GM18505 (cell line): ENCODE results near the gene ARVCF.

ENCODE experiments used
- ATAC-seq: cut with Tn5 transposase; IDR thresholded peaks from one replicate; pipeline ENCODE4 v1.9.1; 2021; ENCODE audit not compliant: unreplicated experiment
- POLR2A ChIP-seq: IDR thresholded peaks from 4 replicates; pipeline ENCODE4 v1.6.1; 2011; ENCODE audit warnings: borderline replicate concordance; ENCODE audit not compliant: insufficient read depth, insufficient read length; ENCODE audit errors: extremely low read depth

ARVCF gene

GRCh38 chr22:19982991-19983578, 33.5 kb downstream of the ARVCF start:
- TF ChIP-seq POLR2A, result no peak

GRCh38 chr22:19981961-19982920, 34.4 kb downstream of the ARVCF start:
- TF ChIP-seq POLR2A, result no peak
- ATAC-seq, result no peak

More at GRCh38 chr22:19982991-19983578, 33.5 kb downstream of the ARVCF start:
- no peak for ATAC-seq

GRCh38 chr22:19981171-19981960, 35.3 kb downstream of the ARVCF start:
- TF ChIP-seq POLR2A, result no peak

GRCh38 chr22:19980766-19981165, 35.9 kb downstream of the ARVCF start:
- no peak for ATAC-seq
- TF ChIP-seq POLR2A, result no peak

More at GRCh38 chr22:19981171-19981960, 35.3 kb downstream of the ARVCF start:
- no peak for ATAC-seq

GRCh38 chr22:19979712-19980493, 36.7 kb downstream of the ARVCF start:
- no peak for TF ChIP-seq POLR2A
- no peak for ATAC-seq

DNA sequence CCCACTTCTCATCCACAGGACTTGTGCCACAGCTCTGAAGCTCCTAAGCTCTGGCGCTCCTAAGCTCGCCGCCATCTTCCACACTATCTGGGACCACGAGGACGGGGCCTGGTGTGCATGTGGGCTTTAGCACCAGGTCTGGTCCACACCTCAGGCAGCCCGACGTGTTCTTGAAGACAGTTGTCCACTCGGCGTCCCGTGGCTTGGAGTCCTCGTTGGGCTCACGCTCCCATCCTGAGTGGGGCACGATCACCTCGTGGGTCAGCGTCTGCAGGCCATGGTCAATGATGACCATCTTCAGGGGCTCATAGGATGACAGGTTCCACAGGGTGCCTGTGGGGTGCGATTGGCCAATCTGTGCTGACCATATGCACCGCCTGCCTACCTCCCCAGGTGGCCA, 37.9 kb downstream of the ARVCF start:
- TF ChIP-seq POLR2A, result no peak
- no peak for ATAC-seq

DNA sequence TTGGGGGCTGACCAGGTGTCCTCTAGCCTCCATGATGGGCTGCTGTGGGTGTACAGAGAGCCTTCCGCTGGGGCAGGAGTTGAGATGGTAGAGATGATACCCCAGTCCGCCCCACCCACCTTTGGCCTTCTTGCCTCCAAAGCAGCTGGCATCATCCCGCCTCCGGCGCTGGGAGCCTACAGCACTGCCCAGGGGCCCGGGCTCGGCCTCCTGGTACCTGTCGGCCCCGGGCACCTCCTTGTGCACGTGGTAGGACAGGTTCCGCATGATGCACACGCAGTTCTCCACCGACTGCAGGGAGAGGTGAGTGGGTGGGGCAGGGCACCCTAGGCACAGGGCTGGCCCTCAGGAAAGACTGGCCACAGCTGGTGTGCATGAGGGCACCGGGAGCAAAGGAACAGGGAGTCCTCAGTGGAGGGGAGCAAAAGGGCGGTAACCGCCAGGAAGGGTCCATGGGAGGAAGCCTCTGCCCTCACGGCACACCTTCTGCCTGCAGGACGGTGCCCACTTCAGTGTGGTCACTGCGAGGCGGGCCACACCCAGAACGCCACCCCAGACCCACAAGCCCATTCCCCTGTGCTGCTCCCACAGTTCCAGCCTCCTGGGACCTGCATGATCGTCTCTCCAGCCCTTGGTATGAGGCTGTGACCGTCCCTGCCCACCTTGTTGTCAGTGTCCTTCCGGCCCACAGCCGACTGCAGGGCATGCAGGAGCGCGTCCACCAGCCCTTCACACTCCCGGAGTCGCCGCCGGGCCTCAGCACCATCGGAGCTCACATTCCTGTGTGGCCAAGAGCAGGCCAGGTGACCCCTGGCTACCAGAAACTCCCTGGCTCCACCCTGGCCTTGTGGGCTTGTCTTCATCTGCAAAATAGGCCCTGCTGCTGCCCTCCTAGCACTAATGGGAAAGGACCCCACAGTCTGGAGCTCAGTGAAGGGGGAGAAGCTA, 39.1 kb downstream of the ARVCF start:
- no peak for TF ChIP-seq POLR2A
- ATAC-seq, result no peak

DNA sequence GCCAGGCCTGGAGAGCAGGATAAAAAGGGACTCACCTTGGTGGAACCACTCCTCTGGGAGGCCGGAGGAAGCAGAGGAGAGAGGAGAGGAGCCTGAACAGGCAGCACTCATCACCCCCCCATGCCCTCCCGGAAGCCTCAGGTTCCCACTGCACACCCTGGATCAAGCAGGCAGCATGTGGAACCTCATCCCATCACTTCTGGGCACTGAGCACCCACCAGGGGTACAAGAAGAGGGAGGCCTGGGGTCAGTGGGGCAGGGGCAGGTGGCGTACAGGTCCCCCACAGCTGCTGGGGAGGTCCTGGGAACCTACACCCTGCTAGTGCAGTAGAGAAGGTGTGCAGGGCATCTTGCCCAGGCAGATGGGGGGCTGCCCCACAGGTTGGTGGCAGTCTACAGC, 40.0 kb downstream of the ARVCF start:
- TF ChIP-seq POLR2A, result no peak
- no peak for ATAC-seq

DNA sequence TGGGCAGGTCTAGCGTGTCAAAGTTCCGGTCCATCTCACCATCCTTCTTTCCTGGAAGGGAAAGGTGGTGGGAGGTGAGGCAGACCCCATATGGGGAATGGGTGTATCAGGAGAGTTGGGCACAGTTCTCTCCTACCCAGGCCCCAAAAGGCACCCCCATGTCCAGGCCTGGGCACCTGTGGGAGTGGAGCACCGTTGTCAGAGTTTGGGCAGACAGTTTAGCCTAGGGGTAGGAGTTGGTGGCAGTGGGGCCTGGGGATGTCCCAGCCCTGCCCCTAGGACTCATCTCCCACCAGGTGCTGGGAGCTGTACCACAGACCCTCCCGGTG, 41.0 kb downstream of the ARVCF start:
- no peak for ATAC-seq
- TF ChIP-seq POLR2A, result no peak

- ATAC-seq, result no peak
- no peak for TF ChIP-seq POLR2A
Observed at GRCh38 chr22:19974935-19975706, 41.5 kb downstream of the ARVCF start.

DNA sequence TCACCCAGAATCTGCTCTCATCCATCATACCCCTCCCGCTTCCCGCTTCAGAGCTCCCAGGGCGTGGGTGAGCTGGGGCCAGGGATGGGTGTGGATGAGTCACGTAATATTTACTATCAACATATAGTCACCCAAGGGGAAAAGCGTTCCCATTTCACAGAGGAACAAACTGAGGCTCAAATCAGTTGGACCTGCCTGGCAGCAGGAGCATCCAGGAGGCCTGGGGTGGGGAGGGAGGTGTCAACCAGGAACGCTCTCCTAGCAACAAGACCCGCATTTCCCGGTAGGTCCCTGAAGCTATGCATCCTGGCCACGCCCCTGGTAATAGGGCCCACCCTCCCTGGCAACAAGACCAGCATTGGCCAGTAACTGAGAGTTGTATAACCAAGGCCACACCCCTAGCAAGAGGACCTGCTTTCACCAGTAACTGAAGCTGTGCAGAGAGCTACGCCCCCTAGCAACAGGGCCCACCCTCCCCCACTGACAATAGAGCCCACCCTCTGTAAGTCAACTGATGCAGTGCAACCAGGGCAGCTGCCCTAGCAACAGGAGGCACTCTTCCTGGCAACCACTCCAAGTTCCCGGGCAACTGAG, 42.3 kb downstream of the ARVCF start:
- no peak for TF ChIP-seq POLR2A
- no peak for ATAC-seq
